A673 (cell line): Measurements from ENCODE around the gene ADARB2. TPM values are rescaled to one million over a fixed set of nuclear protein-coding genes. Genes with fewer than 3 reads are reported as not detected.

Experiments used
- BruUV-seq: library from RNA; stranded (reverse); fragments of 400-500 nt; replicated peaks from 2 replicates; lab custom pipeline; 2021; lab: Mats Ljungman, UMichigan
- CTCF ChIA-PET: fragments of 300-600 bp; sonication (Branson Sonifier 250); formaldehyde crosslinking; loops from one replicate; lab custom pipeline; 2022; ENCODE audit warnings: antibody characterized with exemption; lab: Charles Lee
- POLR2A ChIA-PET: fragments of 300-600 bp; sonication (Branson Sonifier 250); formaldehyde crosslinking; loops from one replicate; lab custom pipeline; 2022; ENCODE audit warnings: antibody characterized with exemption; ENCODE audit not compliant: low non-redundant PET; lab: Charles Lee
- DNase-seq: peaks from one replicate; pipeline ENCODE4 v3.0.0-alpha.2; 2015; ENCODE audit warnings: low spot score
- H3K27ac ChIP-seq: fragments of 200-600 bp; sonication (generic); 2 replicates; pipeline ENCODE4 v1.5.1; 2016; ENCODE audit warnings: mixed run types, low read depth, mild to moderate bottlenecking, mixed read lengths, antibody characterized with exemption, low read length; ENCODE audit not compliant: poor library complexity, severe bottlenecking
- H3K27me3 ChIP-seq: fragments of 200-600 bp; sonication (generic); replicated peaks from 2 replicates; pipeline ENCODE4 v1.6.1; 2017; ENCODE audit warnings: mixed run types, low read depth, mild to moderate bottlenecking, mixed read lengths, antibody characterized with exemption, low read length; ENCODE audit not compliant: insufficient read depth, poor library complexity
- H3K36me3 ChIP-seq: fragments of 200-600 bp; sonication (generic); 2 replicates; pipeline ENCODE4 v1.6.1; 2016; ENCODE audit warnings: mixed run types, mild to moderate bottlenecking, mixed read lengths, antibody characterized with exemption, low read length; ENCODE audit not compliant: insufficient read depth, poor library complexity, severe bottlenecking
- H3K4me1 ChIP-seq: fragments of 200-600 bp; sonication (generic); 2 replicates; pipeline ENCODE4 v1.6.1; 2017; ENCODE audit warnings: mixed run types, mild to moderate bottlenecking, mixed read lengths, antibody characterized with exemption, low read length; ENCODE audit not compliant: insufficient read depth, poor library complexity, severe bottlenecking
- H3K4me3 ChIP-seq: fragments of 200-600 bp; sonication (generic); 2 replicates; pipeline ENCODE4 v1.5.1; 2016; ENCODE audit warnings: low read depth, mixed run types, mild to moderate bottlenecking, mixed read lengths, low read length; ENCODE audit not compliant: poor library complexity, severe bottlenecking
- H3K9me3 ChIP-seq: fragments of 200-600 bp; sonication (generic); 2 replicates; pipeline ENCODE4 v1.6.1; 2016; ENCODE audit warnings: mixed run types, low read depth, mild to moderate bottlenecking, mixed read lengths, antibody characterized with exemption, low read length; ENCODE audit not compliant: poor library complexity, severe bottlenecking
- EZH2 ChIP-seq: fragments of 200-600 bp; sonication (generic); IDR thresholded peaks from 2 replicates; pipeline ENCODE4 v1.6.1; 2017; ENCODE audit warnings: borderline replicate concordance, low read depth, mild to moderate bottlenecking, mixed read lengths, antibody characterized with exemption, low read length; ENCODE audit not compliant: poor library complexity, severe bottlenecking
- intact Hi-C: fragments of 100-400 bp; cut with micrococcal nuclease; formaldehyde crosslinking; loops from one replicate; pipeline ENCODE4 v1.10.0; 2022; ENCODE audit not compliant: unreplicated experiment
- total RNA-seq: library from RNA; stranded (reverse); gene quantifications from 2 replicates; pipeline ENCODE4 v1.2.3, GENCODE V29; 2021
- TF ChIP-seq, protein P1 (sequence below): fragments of 300-800, 200-600 bp; sonication (generic); conservative IDR thresholded peaks from 2 replicates; pipeline ENCODE4 v1.5.1; 2017; ENCODE audit warnings: low read depth, mild to moderate bottlenecking, antibody characterized with exemption, low read length, moderate library complexity, mixed read lengths

The ADARB2 gene
- total RNA-seq, 1 experiment from 2014 or later = not detected

DNA sequence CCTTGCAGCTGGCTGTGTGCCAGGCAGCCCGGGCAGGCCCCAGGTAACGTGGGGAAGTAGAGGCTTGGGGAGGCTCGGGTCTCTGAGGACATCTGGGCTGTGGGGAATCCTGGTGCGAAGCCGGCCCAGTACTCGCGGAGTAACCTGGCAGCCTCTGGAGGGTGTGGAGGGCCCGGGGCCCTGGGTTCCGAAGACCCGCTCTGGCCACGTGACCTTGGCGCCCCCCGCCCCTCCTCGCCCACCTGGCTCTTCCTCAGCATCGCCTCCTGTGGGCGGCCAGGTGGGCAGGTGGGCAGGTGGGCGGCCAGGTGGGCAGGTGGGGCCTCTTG, 538.0 kb downstream of the ADARB2 start:
- no TSS peak for BruUV-seq
- Histone ChIP-seq H3K36me3 (no peaks in the 10 kb centered on the region), H3K4me3 (no peak overlapping the region), H3K27me3 (peaks cover 90% of the 10 kb centered on the region), H3K4me1 (no peaks in the 10 kb centered on the region), H3K27ac (no peak overlapping the region), H3K9me3 (no peaks in the 10 kb centered on the region)
- ChIA-PET CTCF (no interaction called here), POLR2A (no interaction called here)
- DNase-seq = no peak
- no peak for TF ChIP-seq EZH2
- TF ChIP-seq, protein P1, sequence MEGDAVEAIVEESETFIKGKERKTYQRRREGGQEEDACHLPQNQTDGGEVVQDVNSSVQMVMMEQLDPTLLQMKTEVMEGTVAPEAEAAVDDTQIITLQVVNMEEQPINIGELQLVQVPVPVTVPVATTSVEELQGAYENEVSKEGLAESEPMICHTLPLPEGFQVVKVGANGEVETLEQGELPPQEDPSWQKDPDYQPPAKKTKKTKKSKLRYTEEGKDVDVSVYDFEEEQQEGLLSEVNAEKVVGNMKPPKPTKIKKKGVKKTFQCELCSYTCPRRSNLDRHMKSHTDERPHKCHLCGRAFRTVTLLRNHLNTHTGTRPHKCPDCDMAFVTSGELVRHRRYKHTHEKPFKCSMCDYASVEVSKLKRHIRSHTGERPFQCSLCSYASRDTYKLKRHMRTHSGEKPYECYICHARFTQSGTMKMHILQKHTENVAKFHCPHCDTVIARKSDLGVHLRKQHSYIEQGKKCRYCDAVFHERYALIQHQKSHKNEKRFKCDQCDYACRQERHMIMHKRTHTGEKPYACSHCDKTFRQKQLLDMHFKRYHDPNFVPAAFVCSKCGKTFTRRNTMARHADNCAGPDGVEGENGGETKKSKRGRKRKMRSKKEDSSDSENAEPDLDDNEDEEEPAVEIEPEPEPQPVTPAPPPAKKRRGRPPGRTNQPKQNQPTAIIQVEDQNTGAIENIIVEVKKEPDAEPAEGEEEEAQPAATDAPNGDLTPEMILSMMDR = no peak
- intact Hi-C loops = no loop called here

DNA sequence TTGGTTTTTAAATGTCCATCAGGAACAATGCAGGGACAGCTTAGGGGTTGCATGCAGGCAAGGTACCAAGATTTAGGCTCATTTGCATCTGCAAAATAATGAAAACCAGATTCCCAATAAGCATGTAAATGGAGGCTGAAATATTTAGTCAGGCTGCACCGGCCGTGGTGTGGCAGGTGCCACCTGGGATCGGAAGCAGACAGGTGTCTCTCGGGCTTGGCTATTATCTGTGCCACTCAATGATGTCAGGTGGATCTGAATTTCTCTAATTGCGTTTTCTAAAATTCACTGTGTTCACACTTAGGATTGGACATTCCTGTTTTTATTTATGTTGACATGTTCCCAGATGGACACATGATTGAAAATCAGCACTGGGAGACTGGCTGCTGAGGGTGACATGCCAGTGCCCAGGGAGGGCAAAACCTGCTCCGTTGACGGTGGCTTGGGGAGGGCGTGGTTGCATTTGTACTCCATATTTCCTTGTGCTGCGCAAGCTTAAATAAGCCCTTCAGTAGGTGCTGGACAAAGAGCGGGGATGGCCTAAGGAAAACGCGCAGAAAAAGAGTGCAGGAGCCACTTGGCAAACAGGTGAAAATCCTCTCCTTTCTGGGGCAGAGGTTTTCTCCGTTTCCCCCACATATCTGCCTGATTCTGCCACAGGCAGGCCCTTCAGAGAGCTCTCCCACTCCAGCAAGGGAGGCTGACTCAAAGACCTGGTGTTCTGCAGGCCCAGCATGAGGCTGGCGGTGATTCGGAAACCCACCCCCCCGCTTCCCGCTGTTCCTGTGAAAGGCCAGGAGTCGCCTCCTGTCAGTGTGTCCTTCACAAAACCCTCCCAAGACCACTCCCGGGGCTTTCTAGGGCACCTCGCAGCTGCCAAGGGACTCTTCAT, 538.6 kb downstream of the ADARB2 start:
- ChIA-PET CTCF (no interaction called here), POLR2A (no interaction called here)
- TF ChIP-seq, protein P1 = no peak
- TF ChIP-seq EZH2 = no peak
- DNase-seq = no peak
- Histone ChIP-seq H3K27me3 (peaks cover 96% of the 10 kb centered on the region), H3K4me3 (no peak overlapping the region), H3K9me3 (no peaks in the 10 kb centered on the region), H3K27ac (no peak overlapping the region), H3K36me3 (no peaks in the 10 kb centered on the region), H3K4me1 (no peaks in the 10 kb centered on the region)
- BruUV-seq = no TSS peak
- intact Hi-C loops = no loop called here

DNA sequence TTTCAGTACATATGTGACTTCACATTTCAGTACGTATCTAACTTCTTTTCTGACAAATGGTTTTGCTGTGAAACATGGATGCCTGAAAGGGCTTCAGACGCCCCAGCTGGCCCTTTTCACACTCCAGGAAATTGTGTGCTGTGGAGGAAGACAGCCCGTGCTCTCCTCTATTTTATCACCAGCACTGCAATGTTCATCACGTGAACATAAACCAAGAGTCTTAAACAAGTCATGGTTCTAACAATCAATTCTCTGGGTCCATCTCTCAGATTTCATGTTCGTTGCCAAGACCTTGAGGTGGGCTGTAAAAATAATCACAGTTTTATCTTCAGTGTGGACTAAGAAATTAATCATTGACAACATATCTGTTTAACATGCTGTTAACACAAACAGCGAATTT, 539.9 kb downstream of the ADARB2 start:
- Histone ChIP-seq H3K27ac (no peak overlapping the region), H3K27me3 (peaks cover 97% of the 10 kb centered on the region), H3K4me1 (no peaks in the 10 kb centered on the region), H3K9me3 (no peaks in the 10 kb centered on the region), H3K4me3 (no peak overlapping the region), H3K36me3 (no peaks in the 10 kb centered on the region)
- DNase-seq = no peak
- ChIA-PET POLR2A (no interaction called here), CTCF (no interaction called here)
- intact Hi-C loops = no loop called here
- BruUV-seq = no TSS peak
- TF ChIP-seq EZH2 = no peak
- TF ChIP-seq, protein P1 = no peak
